ENCODE measurements around the gene ST8SIA5.

Gene ST8SIA5

DNA sequence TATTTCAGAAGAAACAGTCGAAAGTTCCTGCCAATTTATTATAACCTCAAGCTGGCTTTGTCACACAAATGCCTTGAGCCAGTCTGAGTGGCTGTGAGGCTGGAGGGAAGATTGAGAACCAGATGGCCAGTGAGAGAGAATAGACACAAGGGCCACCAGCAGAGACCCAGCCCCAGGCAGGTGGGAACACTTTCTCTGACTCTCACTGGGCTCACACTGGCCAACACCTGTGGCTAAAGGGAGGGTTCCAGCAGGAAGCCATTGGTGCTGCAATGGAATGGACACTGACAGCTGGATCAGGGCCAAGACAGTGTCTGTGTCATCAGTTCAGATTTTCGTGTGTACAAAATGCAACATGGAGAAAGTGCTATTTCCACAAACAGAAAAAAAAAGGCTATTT is 129.7 kb downstream of the ST8SIA5 start:
- DNase-seq = no peak
- Mint-ChIP-seq H3K4me3 (no peak overlapping the region), H3K4me1 (ENCODE audit: low read depth) (peaks cover 32% of the 10 kb centered on the region), H3K36me3 (ENCODE audit: low read depth) (no peaks in the 10 kb centered on the region), H3K9me3 (no peaks in the 10 kb centered on the region), H3K27me3 (no peaks in the 10 kb centered on the region), H3K27ac (no peak overlapping the region)

DNA sequence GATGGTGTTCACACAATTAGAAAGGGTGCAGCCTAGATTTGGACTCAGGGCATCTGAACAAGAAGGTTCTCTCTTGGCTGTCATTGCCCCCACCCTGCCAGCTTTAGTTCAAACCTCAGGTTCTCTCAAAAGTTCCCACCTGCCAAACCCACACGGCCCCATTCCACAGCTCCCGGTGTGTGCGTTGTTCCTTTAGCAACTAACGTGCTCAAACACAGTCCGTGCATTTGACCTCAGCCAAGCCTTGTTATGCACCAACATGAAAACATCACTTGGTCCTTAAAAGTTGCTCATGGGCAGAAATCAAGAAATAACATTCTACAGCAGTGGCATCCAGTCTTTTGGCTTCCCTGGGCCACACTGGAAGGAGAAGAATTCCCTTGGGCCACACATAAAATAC is 131.8 kb downstream of the ST8SIA5 start:
- H3K9me3 Mint-ChIP-seq = no peaks in the 10 kb centered on the region
- no peaks in the 10 kb centered on the region for H3K27me3 Mint-ChIP-seq
- H3K36me3 Mint-ChIP-seq (ENCODE audit: low read depth) = no peaks in the 10 kb centered on the region
- no peak overlapping the region for H3K27ac Mint-ChIP-seq
- DNase-seq = no peak
- H3K4me3 Mint-ChIP-seq = no peak overlapping the region
- H3K4me1 Mint-ChIP-seq (ENCODE audit: low read depth) = peaks cover 39% of the 10 kb centered on the region

- peaks cover 35% of the 10 kb centered on the region for H3K4me1 Mint-ChIP-seq (ENCODE audit: low read depth)
- peak; percentile 44 for DNase-seq
- no peak overlapping the region for H3K4me3 Mint-ChIP-seq
- H3K9me3 Mint-ChIP-seq = no peaks in the 10 kb centered on the region
- H3K27me3 Mint-ChIP-seq = no peaks in the 10 kb centered on the region
- H3K27ac Mint-ChIP-seq = peak overlapping the region; percentile 76
- no peaks in the 10 kb centered on the region for H3K36me3 Mint-ChIP-seq (ENCODE audit: low read depth)
Observed at GRCh38 chr18:46624127-46624526, 132.7 kb downstream of the ST8SIA5 start.

DNA sequence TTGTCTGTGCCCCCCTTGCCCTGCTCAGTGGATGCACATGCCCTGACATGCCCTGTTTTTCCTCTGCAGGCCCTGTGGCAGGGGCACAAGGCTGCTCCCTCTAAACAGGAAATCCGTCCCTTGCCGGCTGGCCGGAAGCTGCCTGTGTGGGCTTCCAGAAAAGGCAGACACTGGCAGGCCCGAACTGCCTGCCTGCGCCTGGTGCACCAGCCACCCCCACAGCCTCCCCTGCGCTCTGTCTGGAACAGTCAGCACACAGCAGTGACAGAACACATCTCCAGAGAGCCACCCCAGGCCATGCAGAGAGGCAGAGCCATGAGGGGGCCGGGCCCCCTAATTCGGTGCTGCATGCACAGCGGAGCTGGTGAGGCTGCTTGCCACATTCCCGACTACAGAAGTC is 133.3 kb downstream of the ST8SIA5 start:
- Mint-ChIP-seq H3K4me1 (ENCODE audit: low read depth) (peaks cover 35% of the 10 kb centered on the region), H3K9me3 (no peaks in the 10 kb centered on the region), H3K4me3 (peak overlapping the region; percentile 8), H3K27ac (peak overlapping the region; percentile 76), H3K27me3 (no peaks in the 10 kb centered on the region), H3K36me3 (ENCODE audit: low read depth) (no peaks in the 10 kb centered on the region)
- DNase-seq = peak; percentile 64

DNA sequence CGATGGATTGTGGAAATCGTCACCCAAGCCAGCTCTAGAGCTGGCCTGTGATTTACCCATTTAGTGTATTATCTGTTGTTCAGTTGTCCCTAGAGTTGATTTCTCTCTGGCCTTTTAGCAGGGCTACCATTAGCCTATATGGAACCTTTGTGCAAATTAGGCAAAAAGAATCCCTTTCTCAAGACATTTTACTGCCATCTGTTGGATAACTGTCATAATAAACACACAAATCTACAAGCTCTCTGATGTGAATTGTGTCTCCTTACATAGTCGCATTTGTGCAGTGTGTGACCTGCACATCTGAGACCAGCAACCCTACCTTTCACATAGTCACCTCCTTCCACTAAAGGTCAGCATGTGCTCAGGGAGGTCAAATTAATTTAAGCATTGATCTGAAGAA is 133.9 kb downstream of the ST8SIA5 start:
- DNase-seq = no peak
- Mint-ChIP-seq H3K27ac (peak overlapping the region; percentile 76), H3K9me3 (no peaks in the 10 kb centered on the region), H3K36me3 (ENCODE audit: low read depth) (no peaks in the 10 kb centered on the region), H3K4me3 (no peak overlapping the region), H3K4me1 (ENCODE audit: low read depth) (peaks cover 35% of the 10 kb centered on the region), H3K27me3 (no peaks in the 10 kb centered on the region)

GRCh38 chr18:46622451-46622850 is 134.4 kb downstream of the ST8SIA5 start:
- peaks cover 35% of the 10 kb centered on the region for H3K4me1 Mint-ChIP-seq (ENCODE audit: low read depth)
- DNase-seq = no peak
- no peak overlapping the region for H3K27ac Mint-ChIP-seq
- no peaks in the 10 kb centered on the region for H3K27me3 Mint-ChIP-seq
- no peak overlapping the region for H3K4me3 Mint-ChIP-seq
- no peaks in the 10 kb centered on the region for H3K9me3 Mint-ChIP-seq
- H3K36me3 Mint-ChIP-seq (ENCODE audit: low read depth) = no peaks in the 10 kb centered on the region

DNA sequence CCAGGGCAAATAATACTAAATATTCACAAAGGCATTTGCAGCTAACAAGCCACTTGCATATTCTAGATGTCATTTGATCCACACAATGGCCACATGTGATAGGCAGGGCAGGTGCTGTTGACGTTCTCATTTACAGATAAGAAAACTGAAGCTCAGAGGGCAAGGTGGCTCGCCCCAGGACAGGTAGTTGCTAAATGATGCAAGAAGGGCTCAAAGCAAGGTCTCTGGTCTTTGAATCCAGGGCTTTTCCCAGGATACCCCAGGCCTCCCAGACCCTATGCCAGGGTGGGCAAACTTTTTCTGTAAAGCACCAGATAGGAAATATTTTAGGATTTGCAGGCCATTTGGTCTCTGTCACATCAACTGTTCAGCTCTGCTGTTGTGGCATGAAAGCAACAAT is 135.0 kb downstream of the ST8SIA5 start:
- H3K27ac Mint-ChIP-seq = no peak overlapping the region
- no peak for DNase-seq
- H3K9me3 Mint-ChIP-seq = no peaks in the 10 kb centered on the region
- no peaks in the 10 kb centered on the region for H3K36me3 Mint-ChIP-seq (ENCODE audit: low read depth)
- H3K4me1 Mint-ChIP-seq (ENCODE audit: low read depth) = peaks cover 36% of the 10 kb centered on the region
- no peak overlapping the region for H3K4me3 Mint-ChIP-seq
- H3K27me3 Mint-ChIP-seq = no peaks in the 10 kb centered on the region

DNA sequence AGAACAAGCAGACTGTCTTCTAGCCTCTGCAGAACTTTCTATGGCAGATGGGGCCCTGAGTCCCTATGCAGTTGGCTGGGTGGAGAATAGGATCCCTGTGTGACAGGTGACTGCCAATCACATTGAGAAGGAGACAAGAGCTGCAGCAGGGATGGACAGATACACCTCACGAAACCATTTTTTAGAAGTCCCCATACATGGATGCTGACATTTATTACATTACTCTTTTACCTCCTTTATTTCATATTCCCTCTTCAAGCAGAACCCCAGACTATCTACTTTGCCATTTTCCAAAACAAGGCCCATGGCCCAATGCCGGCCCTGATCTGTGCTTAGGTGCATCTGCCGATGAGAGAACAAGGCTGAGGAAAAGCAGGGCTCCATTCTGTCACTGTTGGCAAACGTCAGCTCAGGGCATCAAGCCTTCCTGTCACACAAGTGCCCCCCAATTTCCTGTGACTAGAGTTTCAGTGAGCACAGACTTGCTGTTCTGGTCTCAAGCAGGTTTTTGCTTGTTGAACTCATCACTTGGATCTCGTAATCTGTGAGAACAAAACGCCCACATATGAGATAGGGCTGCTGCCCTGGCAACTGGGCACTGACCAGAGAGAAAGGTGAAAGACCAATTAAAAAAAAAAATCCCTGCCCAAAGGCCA is 135.6 kb downstream of the ST8SIA5 start:
- H3K27me3 Mint-ChIP-seq = no peaks in the 10 kb centered on the region
- H3K4me3 Mint-ChIP-seq = no peak overlapping the region
- H3K9me3 Mint-ChIP-seq = no peaks in the 10 kb centered on the region
- no peaks in the 10 kb centered on the region for H3K36me3 Mint-ChIP-seq (ENCODE audit: low read depth)
- H3K4me1 Mint-ChIP-seq (ENCODE audit: low read depth) = peaks cover 36% of the 10 kb centered on the region
- H3K27ac Mint-ChIP-seq = peak overlapping the region; percentile 31
- DNase-seq = no peak

- DNase-seq = no peak
- no peaks in the 10 kb centered on the region for H3K36me3 Mint-ChIP-seq (ENCODE audit: low read depth)
- H3K27ac Mint-ChIP-seq = no peak overlapping the region
- H3K4me3 Mint-ChIP-seq = no peak overlapping the region
- peaks cover 3% of the 10 kb centered on the region for H3K27me3 Mint-ChIP-seq
- peaks cover 34% of the 10 kb centered on the region for H3K4me1 Mint-ChIP-seq (ENCODE audit: low read depth)
- no peaks in the 10 kb centered on the region for H3K9me3 Mint-ChIP-seq
Observed at GRCh38 chr18:46619559-46619958, 137.3 kb downstream of the ST8SIA5 start.
